GM10847 (cell line): ENCODE data around the gene PITPNM1.

Experiments used
- POLR2A ChIP-seq: IDR thresholded peaks from 2 replicates; pipeline ENCODE4 v1.6.1; 2011; ENCODE audit not compliant: insufficient read length; ENCODE audit errors: extremely low read depth

The PITPNM1 gene

DNA sequence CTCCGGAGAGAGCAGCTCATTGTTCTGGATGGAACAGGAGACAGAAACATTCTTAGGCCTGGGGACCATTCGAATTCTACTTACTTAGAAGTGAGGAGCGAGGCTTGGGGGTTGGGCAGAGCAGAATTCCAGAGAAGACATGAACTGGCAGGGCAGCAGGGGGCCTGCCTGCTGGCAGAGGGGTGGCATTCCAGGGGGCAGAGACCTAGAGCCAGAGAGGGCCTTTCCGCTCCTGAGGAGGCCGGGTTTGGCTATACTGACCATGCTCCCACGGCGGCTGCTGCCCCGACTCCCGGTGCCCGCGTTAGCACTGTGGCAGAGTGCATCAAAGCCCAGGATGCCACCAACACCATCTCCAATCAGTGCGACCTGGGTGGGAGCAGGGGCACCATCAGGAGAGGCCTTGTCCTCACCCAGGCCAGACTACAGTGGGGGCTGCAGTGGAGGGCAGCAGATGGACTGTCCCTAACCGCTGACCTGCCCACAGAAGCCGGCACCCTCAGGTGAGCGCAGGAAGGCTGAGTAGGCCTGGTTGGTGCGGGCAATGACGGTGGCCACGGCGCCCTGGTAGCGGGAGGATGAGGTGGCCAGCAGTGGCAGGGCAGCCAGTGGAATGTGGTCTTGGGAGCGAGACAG lies 7.4 kb downstream of the PITPNM1 start:
- TF ChIP-seq POLR2A, result no peak

DNA sequence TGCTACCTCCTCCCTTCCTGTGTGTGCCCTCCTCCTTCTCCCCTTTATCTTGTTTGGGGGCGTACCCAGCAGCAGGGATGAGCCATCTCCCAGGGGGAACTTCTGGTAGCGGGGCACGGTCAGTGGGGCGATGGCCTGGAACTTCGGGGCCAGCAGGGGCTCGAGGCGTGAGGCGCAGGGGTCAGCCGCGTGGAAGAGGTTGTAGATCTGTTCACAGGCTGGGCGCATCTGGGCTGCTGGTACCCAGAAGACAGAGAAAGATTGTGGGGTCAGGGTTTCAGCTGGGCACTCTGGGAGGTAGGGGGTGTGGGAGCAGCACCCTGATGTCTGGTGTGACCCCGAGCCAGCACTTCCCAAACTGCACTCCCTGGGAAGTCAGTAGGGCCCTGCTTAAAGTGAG lies 9.1 kb downstream of the PITPNM1 start:
- no peak for TF ChIP-seq POLR2A

DNA sequence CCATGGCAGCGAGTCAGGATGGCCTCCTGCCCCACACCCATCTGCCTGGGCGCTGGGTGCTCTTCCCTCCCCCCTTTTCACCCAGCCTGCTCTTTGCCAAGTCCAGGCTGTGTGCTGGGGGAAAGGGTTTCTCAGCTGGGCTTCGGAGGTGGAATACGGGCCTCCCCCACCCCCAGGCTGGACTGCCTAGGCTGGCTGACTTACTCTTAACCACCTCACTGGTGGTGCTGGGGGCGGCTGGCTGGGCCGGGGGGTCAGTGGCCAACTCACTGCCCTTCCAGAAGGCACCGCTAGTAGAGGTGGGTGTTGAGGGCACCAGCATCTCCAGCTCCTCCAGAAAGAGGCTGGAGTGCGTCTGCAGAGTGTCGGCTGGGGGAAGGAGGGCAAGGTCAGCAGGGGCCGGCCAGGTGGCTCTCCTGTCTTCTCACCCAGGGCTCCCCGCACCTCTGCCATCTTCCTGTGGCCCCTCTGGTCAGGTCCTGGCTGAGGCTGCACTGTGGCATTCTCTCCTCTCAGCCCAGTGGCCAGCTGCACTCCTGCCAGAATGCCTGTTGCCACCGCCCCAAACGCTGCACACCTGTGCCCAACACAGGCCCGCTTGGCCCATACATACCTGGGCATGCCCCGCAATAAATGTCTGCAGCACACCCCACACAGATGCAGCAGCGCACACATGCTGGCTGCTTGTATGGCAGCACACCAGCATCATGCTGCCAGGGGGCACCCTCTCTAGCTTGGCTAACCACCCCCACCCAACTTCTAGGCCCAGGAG lies 9.7 kb downstream of the PITPNM1 start:
- TF ChIP-seq POLR2A, result no peak

DNA sequence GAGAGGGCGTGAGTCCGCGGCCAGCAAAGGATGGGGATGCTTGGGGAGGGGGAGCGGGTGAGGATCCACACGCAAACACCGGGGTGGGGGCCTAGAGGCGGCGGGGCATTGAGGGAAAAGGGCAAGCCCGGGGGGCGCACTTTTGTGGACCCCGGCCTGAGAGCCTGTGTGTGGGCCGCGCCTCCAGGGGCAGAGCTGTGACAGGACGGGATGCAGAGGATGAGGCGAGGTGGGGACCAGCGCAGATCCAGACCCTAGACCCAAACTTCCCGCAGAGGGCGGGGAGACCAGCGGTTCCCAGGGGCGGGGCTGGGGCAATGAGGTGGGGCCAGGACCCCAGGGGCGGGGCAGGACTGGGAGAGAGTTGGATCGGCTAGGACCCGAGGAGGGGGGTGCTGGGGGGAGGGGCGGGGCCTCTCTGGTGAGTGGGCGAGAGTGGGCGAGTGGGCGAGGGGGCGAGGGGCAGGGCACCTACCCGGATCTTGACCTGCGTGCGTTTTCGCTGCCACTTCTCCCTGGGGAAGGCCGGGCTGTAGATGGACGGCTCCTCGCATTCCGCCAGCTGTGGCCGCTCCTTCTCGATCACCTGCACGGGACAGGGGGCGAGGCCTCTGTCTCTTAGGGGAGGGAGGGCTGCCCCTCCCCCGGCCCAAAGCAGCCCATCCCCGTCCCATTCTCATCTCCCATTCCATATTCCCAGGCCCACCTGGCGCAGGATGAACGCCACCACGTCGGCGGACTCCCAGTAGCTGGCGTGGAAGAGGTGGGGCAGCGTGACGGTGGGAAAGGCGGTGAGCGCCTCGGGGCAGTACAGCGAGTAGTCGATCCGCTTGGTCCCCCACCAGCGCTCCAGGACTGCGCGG lies 10.6 kb downstream of the PITPNM1 start:
- TF ChIP-seq POLR2A, result no peak

DNA sequence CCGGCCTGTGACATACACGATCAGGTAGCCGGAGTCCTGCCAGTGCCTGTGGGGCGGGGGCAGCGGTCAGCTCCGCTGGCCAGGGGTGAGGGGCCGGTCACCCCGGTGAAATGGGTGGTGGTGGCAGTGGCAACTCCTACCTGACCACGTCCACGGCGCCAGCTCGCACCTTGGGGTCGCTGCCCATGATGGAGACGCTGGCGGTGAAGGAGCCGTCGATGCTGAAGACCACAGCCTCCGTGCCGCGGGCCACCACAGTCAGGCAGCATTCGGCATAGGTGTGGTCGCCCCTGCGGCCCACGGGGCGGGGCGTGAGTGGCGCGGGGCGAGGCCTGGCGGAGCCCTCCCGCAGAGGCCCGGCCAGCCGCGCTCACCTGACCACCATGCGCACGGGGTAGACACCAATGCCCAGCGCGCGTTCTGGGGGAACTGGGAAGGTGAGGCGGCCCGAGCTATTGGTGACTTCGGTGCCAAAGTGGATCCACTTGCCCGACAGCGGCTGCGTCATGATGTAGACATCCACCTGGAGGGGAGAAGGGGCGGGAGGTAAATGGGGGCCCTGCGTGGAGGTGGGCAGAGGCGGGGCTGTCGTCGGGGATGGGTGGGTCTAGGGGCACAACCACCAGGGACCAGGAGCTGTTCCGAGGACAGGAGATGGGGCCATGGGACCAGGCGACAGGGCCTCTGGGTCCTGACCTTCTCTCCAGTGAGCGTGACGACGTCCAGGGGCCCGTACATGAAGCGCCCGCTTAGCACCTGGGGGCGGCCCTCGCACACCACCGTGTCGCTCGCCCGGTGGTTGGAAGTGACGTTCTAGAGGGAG lies 11.4 kb downstream of the PITPNM1 start:
- no peak for TF ChIP-seq POLR2A

DNA sequence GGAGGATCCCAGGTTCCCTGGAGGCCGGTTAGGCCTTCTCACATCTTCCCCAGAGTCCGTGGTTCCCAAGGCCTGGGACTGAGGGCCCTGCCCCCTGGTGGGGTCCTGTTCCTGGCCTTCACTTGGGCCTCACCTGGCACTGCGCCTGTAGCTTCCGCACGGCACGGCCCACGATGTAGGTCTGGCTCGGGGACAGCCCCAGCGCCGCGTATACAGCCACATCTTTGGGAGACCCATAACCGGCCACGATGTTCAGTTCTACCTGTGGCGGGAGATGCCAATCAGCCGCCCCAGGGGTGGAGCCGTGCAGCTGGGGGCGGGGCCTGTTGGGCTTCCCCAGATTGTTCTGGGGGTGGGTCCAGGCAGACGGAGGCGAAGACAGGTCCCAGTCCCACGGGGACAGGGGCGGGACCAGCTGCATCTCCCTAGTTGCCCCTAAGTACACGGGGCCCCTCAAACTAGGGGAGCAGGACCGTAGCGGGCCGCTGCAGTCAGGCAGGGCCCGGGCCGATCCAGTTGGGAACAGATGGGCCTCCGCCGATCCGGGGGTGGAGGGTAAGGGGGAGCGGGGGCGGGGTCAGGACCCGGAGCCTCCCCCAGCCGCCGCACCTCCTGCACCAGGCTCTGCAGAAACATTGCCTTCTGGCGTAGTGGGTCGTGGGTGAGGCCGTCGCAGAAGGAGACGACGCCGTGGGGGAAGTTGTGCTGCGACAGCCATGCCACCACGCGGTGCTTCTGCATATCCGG lies 12.2 kb downstream of the PITPNM1 start:
- no peak for TF ChIP-seq POLR2A

DNA sequence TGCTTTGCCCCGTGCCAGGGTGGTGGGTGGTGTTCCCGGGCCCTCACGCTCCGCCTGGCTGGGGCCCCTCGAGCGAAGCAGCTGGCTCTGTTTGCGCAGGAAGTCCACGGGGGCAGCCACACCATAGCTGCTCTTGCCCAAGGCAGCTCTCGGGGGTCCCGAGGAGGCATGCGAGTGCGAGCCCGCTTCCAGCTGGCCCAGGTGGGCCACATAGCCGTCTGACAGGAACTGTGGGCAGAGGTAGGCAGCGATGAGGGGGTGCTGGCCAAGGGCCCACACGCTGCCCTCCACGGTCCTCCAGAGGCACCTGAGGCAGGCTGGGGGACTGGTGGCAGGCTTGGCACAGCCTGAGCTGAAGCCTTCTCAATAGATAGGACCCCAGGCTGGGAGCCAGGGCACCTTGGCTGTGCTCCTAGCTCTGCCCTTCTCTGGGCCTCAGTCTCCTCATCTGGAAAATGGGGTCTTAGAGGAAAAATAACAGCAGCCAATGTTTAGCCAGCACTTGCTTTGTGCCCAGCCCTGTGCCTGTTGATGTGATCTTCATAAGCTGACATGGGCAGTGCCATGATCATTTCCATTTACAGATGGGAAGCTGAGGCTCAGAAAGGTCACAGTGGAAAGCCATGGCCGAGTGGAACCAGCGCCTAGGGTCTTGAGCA lies 13.0 kb downstream of the PITPNM1 start:
- TF ChIP-seq POLR2A, result no peak

DNA sequence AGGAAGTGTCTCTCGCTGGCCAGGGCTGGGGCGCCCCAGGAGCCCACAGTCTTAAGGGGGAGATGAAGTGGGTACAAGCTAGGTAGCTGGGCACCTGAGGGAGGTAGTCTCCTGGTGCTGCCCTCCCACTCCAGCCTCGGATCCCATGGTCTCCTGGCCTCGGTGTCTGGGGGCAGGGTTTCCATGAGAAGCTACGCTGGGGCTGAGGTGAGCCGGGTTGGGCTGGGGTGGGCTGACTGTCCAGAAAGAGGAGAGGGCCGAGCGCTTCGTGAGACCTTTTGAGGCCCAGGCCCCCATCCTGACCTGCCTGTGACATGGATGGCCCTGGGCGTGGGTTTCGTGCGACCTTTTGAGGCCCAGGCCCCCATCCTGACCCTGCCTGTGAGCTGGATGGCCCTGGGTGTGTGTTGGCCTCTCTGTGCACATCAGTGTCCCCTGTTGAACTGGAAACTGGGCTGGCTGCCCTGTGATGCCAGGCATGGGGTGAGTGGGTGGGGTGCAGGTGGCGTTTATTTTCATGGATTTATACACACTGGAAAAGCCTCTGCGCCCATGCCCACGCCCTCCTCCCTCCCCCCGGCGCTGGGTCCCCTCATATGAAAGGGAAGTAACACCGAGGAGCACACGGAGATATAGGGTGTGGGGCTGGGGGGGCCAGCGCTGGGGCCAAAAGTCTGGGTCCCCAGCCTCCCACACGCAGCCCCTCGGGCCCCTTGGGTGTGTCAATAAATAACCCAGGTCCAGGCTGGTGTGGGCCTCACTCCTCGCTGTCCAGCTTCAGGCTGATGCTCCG lies 13.7 kb downstream of the PITPNM1 start:
- TF ChIP-seq POLR2A, result no peak

DNA sequence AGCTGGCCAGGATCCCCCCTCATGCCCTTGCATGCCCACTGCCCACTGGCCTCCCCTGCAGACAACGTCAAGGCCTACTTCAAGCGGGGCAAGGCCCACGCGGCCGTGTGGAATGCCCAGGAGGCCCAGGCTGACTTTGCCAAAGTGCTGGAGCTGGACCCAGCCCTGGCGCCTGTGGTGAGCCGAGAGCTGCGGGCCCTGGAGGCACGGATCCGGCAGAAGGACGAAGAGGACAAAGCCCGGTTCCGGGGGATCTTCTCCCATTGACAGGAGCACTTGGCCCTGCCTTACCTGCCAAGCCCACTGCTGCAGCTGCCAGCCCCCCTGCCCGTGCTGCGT lies 14.5 kb downstream of the PITPNM1 start:
- no peak for TF ChIP-seq POLR2A

DNA sequence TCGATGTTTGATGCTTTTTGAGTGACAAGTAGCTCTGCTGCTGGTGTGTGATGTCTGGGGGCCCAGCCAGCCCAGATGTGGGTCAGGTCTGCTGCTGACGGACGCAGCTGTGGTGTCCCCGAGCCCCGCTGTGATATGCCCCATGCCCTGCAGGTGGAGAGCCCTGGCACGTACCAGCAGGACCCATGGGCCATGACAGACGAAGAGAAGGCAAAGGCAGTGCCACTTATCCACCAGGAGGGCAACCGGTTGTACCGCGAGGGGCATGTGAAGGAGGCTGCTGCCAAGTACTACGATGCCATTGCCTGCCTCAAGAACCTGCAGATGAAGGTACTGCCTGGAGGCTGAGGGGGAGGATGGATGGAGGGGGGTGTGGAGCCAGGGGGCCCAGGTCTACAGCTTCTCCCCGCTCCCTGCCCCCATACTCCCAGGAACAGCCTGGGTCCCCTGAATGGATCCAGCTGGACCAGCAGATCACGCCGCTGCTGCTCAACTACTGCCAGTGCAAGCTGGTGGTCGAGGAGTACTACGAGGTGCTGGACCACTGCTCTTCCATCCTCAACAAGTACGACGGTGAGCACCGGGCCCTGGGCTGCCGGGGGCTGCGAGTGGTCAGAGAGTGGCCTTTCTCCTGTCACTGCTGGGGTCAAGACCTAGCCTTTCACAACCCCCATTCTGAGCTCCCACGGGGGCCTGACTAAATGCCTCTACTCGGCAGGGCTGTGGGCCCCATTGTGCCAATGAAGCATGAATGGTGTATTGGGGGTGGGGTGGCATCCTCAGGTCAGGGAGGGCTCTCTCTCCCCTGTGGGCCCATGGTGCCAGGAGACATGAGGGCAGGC lies 15.1 kb downstream of the PITPNM1 start:
- no peak for TF ChIP-seq POLR2A

DNA sequence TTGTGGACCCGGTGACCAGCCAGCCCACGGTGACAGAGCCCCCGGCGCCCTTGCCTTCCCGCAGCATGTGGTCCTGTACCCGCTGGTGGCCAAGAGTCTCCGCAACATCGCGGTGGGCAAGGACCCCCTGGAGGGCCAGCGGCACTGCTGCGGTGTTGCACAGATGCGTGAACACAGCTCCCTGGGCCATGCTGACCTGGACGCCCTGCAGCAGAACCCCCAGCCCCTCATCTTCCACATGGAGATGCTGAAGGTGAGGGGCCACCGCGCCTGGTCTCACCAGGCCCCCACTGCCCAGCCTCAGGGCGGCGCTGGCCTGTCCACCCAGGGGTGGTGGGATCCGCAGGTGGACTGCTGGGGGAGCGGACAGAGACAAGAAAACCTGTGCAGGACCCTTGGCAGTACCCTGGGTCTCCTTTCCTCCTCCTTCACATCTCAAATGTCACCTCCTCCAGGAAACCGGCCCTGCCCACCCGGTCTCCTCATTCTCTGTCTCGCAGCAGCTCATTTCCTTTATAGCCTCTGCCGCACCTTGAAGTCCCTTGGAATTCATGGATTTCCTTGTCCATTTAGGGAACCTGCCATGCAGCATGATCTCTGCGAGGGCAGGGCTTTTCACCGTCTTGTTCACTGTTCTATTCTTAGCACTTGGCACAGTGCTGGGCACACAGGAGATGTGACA lies 15.8 kb downstream of the PITPNM1 start:
- no peak for TF ChIP-seq POLR2A
